ENCODE data around the gene FAM120B.
"Not testable (repeated sequence)": the region's sequence is repeated elsewhere in the genome, so short reads cannot be mapped to it uniquely, and the experiment has no call there.

The FAM120B gene

DNA sequence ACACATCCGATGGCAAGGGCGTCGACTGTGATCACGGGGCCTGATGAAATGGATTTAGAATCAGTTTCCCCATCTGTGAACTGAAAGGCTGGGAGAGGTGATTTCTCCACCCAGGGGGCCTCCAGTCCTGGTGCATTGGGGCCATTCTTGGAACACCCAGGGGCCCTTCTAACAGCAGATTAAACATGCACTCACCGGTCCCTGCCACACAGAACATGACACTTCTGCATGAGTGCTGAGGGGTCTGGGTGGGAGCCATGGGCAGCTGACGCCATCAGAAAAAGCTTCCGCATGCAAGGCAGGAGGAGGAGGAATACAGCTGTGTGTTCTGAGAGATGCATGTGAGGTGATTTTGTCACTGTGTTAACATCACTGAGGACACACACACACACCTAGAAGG is 42.5 kb upstream of the FAM120B start:
- H3K4me2 ChIP-seq: no peak overlapping the region
- peaks cover 0 to 30% (median 7%) of the 10 kb centered on the region in 11 experiments; a peak in 17 of 22 replicates for H3K27me3 ChIP-seq
- H3K9ac ChIP-seq: no peak overlapping the region

DNA sequence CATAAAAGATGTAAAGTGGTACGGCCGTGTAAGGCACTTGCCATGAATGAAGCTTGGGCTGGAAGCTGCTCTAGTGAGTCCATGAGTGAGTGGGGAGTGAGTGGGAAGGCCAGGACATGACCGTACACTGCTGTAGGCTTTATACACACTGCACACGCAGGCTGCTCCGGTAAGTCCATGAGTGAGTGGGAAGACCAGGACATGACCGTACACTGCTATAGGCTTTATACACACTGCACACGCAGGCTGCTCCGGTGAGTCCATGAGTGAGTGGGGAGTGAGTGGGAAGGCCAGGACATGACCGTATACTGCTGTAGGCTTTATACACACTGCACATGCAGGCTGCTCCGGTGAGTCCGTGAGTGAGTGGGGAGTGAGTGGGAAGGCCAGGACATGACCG is 41.9 kb upstream of the FAM120B start:
- H4K20me1 ChIP-seq: peaks cover 0 to 12% (median 0%) of the 10 kb centered on the region in 11 experiments; a peak in 8 of 22 replicates
- H3K27ac ChIP-seq; H3K4me3 ChIP-seq; H3K9me3 ChIP-seq (replicated peaks in 1 of 11); H3K4me2 ChIP-seq; H3K36me3 ChIP-seq; H3K9ac ChIP-seq: not testable (repeated sequence)
- peaks cover 4 to 20% (median 12%) of the 10 kb centered on the region in 10 experiments; a peak in 19 of 20 replicates for H3K4me1 ChIP-seq
- peaks cover 0 to 36% (median 13%) of the 10 kb centered on the region in 11 experiments; a peak in 17 of 22 replicates for H3K27me3 ChIP-seq

More for the DNA sequence above, 42.5 kb upstream of the FAM120B start:
- peaks cover 0 to 15% (median 8%) of the 10 kb centered on the region in 10 experiments; a peak in 14 of 20 replicates for H3K4me1 ChIP-seq
- H3K27ac ChIP-seq: no peak overlapping the region
- no peak for TF ChIP-seq Cebpa-rat (IDR thresholded peaks at IDR 0.05)
- H4K20me1 ChIP-seq: peaks cover 0 to 7% (median 0%) of the 10 kb centered on the region in 11 experiments; a peak in 6 of 22 replicates
- no peak overlapping the region for H3K4me3 ChIP-seq
- no peaks in the 10 kb centered on the region for H3K9me3 ChIP-seq (replicated peaks in 1 of 11)
- H3K36me3 ChIP-seq: no peaks in the 10 kb centered on the region

DNA sequence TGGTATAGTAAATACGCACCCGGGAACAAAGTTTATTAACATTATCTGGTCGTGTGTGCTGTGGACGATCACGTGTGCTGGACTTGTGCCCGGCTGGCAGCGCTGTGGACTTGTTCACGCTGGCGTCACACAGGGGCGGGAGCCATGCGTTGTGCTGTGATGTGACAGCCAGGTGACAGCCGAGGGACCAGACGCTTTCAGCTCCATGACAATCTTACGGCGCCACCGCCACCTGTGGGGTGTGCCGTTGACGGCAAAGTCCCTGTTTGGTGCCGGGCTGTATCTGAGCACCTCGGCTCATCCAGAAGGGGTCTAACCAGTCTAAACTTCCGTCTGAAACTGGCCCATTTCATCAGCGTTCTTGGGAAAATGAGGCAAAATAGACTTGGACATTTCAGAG is 40.9 kb upstream of the FAM120B start:
- TF ChIP-seq Cebpa-rat (IDR thresholded peaks at IDR 0.05): no peak
- no peaks in the 10 kb centered on the region for H3K9me3 ChIP-seq (replicated peaks in 1 of 11)
- H4K20me1 ChIP-seq: peaks cover 0 to 14% (median 0%) of the 10 kb centered on the region in 11 experiments; a peak in 8 of 22 replicates
- peaks cover 0 to 44% (median 18%) of the 10 kb centered on the region in 11 experiments; a peak in 17 of 22 replicates for H3K27me3 ChIP-seq
- no peak overlapping the region for H3K27ac ChIP-seq
- no peak overlapping the region for H3K4me3 ChIP-seq
- peaks cover 14 to 29% (median 20%) of the 10 kb centered on the region in 10 experiments; a peak in 19 of 20 replicates for H3K4me1 ChIP-seq
- no peak overlapping the region for H3K9ac ChIP-seq
- H3K4me2 ChIP-seq: peak overlapping the region in 4 of 11 experiments; percentile 12 to 48 (median 39); a peak in 5 of 22 replicates
- no peaks in the 10 kb centered on the region for H3K36me3 ChIP-seq

DNA sequence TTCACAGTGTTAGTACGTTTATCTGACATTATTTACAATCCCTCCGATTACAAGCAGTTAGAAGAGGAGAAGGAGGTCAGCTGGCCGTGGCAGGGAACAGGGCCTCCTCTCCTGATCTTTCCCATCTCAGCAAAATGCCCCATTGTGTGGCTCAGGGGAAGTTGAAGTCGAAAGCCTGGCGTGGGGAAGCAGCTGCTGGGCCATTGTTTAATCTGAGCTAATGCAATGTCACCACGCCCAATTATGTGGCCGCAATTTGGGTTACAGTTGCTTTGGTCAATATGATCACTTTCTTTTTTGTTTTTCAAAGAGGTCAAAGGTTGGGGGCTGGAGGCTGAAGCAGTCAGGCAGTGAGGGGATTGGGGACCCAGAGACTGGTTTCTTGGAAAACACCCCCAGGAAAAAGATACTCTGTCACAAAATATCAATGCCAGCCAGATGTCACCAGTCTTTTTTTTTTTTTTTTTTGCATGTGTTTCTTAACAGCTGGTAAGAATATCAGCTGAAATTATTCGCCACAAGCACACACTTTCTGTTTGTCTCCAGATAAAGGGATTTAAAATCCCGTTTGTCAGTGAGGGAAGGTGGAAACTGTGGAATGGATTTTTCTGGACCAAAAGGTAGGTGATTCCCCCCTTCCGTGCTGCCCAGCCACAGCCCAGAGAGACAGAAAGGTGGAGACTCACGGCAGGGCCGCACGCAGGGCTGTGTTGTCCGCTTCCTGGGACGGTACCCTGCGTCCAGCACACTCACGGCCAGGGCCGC is 40.3 kb upstream of the FAM120B start:
- H3K4me3 ChIP-seq: no peak overlapping the region
- H3K27me3 ChIP-seq: peaks cover 0 to 49% (median 18%) of the 10 kb centered on the region in 11 experiments; a peak in 17 of 22 replicates
- no peak overlapping the region for H3K27ac ChIP-seq

DNA sequence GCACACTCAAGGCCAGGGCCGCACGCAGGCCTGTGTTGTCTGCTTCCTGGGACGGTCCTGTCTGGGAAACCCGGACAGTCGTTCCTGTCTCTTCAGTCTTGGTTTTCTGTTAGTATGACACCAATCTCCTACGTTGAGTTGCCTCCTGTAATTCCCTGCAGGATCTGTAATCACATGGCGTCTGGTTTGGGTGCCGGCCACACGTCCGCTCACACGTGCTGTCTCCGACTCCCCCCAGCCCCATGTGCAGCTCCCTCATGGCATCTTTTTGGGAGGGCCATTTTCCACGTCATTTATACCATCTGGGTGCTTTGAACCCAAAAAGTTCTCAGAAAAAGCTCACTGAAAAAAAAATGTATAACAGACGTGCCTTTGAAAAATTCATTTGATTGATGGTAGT is 38.9 kb upstream of the FAM120B start:
- H4K20me1 ChIP-seq: peaks cover 0 to 24% (median 7%) of the 10 kb centered on the region in 11 experiments; a peak in 15 of 22 replicates
- peaks cover 5 to 48% (median 22%) of the 10 kb centered on the region in 11 experiments; a peak in 20 of 22 replicates for H3K27me3 ChIP-seq
- no peak overlapping the region for H3K4me3 ChIP-seq
- no peak for TF ChIP-seq Cebpa-rat (IDR thresholded peaks at IDR 0.05)
- H3K27ac ChIP-seq: no peak overlapping the region
- H3K4me2 ChIP-seq: no peak overlapping the region
- no peaks in the 10 kb centered on the region for H3K36me3 ChIP-seq
- peaks cover 34 to 48% (median 38%) of the 10 kb centered on the region in 10 experiments for H3K4me1 ChIP-seq
- H3K9ac ChIP-seq: no peak overlapping the region
- H3K9me3 ChIP-seq (replicated peaks in 1 of 11): no peaks in the 10 kb centered on the region

More for the DNA sequence above, 40.3 kb upstream of the FAM120B start:
- Histone ChIP-seq H3K9ac (no peak overlapping the region), H4K20me1 (peaks cover 0 to 17% (median 0%) of the 10 kb centered on the region in 11 experiments; a peak in 9 of 22 replicates), H3K4me2 (peak overlapping the region in 3 of 11 experiments; percentile 36 to 48 (median 42); a peak in 6 of 22 replicates), H3K4me1 (peaks cover 20 to 35% (median 25%) of the 10 kb centered on the region in 10 experiments), H3K9me3 (replicated peaks in 1 of 11) (no peaks in the 10 kb centered on the region), H3K36me3 (no peaks in the 10 kb centered on the region)
- TF ChIP-seq Cebpa-rat (IDR thresholded peaks at IDR 0.05): no peak

DNA sequence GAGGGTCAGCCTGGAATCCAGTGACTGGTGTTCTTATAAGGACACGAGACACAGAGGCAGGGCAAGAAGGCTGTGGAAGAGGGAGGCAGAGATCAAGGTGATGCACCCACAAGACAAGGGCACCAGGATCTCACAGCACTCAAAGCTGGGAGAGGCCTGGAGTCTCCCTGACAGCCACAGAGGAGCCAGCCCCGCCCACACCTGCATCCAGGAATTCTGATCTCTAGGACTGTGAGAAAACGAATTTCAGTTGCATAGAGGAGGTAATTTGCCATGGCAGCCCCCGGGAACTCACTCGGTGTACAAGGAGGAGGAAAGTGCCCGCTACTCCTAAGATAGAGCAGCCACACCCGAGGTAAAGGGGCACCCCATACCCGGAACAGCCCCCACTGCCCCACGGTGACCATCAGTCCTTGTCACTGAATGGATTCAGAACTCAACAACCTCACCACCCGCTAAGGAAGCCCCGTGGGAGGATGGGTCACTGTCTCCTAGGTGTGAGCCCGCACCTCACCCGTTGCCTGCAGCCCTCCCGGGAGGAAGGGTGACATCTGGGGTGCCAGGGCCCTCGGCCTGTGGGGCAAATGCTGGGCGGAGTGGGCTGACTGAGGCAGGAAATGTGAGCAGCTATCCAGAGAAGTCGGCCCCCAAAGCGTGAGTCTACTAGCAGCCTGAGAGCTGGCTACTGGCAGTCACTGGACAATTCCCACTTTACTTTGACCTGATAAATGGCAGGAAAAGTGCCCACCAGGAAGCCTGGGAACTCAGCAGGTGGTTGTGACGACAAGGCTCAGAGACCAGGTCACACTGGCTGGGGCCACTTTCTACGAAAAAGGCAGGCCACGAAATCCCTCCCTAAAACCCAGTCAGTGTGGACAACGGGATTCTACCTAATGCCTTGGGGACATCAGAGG is 38.1 kb upstream of the FAM120B start:
- H3K4me1 ChIP-seq: peaks cover 35 to 56% (median 41%) of the 10 kb centered on the region in 10 experiments
- H3K27me3 ChIP-seq: peaks cover 13 to 54% (median 30%) of the 10 kb centered on the region in 11 experiments; a peak in 21 of 22 replicates
- no peak for TF ChIP-seq Cebpa-rat (IDR thresholded peaks at IDR 0.05)
- H3K4me3 ChIP-seq: no peak overlapping the region
- no peak overlapping the region for H3K27ac ChIP-seq
- no peak overlapping the region for H3K4me2 ChIP-seq
- H3K9ac ChIP-seq: no peak overlapping the region
- no peaks in the 10 kb centered on the region for H3K36me3 ChIP-seq
- H4K20me1 ChIP-seq: peaks cover 0 to 30% (median 15%) of the 10 kb centered on the region in 11 experiments; a peak in 15 of 22 replicates
- H3K9me3 ChIP-seq (replicated peaks in 1 of 11): no peaks in the 10 kb centered on the region

DNA sequence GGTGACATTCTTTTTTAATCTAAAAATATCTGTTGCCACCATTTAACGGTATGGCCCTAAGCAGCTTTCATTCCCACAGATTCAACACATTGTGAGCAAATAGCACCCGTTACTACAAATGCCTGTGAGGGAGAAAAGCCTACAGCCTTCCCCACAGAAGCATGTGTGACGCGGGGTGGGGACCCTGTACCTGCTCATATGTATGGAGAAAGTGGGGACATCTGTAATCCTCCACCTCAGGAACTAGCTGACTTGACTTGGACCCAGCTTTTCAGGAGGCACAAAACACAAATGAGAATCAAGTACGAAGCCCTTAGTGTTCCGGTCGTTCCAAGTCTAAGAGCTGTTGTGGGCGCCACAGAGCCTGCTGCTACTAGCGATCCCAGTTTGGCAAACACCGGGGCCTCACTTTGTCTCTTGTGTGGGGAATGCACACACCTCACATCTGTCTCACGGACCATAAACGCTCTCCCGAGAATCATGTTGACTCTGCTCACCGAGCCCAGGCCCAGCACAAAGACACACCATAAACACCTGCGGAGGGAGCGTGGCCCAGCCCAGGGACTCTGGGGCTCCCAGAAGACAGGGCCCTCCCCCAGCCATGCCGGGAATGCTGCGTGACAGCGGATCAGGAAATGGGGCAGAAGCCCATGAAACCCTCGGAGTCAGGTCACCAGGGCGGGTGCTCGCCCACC is 37.3 kb upstream of the FAM120B start:
- Histone ChIP-seq H3K9me3 (replicated peaks in 1 of 11) (no peaks in the 10 kb centered on the region), H4K20me1 (peaks cover 0 to 31% (median 19%) of the 10 kb centered on the region in 11 experiments; a peak in 15 of 22 replicates), H3K4me1 (peaks cover 35 to 56% (median 41%) of the 10 kb centered on the region in 10 experiments), H3K27me3 (peaks cover 18 to 60% (median 38%) of the 10 kb centered on the region in 11 experiments; a peak in 21 of 22 replicates), H3K4me3 (no peak overlapping the region), H3K9ac (no peak overlapping the region), H3K27ac (no peak overlapping the region), H3K36me3 (no peaks in the 10 kb centered on the region), H3K4me2 (peak overlapping the region in 9 of 11 experiments; percentile 22 to 95 (median 54); a peak in 15 of 22 replicates)
- TF ChIP-seq Cebpa-rat (IDR thresholded peaks at IDR 0.05): no peak

DNA sequence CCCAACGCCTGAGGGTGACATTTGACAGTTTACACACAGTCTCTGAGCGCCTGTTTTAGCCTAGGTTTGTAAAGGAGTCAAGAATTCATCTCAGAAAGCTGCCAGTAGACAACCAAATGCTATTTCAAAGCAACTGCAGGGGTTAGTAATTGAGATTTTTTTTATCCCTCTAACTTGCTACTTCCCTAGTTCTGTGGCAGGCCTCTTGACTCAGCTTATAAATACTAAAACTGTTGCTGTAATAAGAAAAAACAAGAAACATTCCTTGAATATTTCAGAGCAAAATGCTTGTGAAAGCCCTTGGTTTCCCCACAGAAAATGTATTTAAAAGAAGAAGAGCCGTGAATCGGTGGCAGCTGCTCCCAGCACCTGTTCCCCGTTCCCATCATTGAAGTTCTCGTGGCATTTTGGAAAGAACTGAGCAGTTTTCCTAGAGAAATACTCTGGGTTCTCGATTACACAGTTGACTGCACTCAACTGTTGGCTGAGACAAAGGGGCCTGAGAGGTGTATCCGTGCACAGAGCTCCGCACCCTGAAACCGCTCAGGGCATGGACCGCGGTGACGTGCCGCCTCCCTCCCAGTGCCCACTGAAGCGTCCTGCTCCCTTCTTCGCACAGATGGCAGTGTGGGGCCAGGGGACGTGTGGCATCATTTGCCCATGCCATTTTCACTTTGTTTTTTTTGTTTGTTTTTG is 36.6 kb upstream of the FAM120B start:
- Histone ChIP-seq H3K4me1 (peaks cover 35 to 56% (median 41%) of the 10 kb centered on the region in 10 experiments), H3K9ac (no peak overlapping the region), H3K4me2 (peak overlapping the region; percentile 22 to 95 (median 48); a peak in 21 of 22 replicates), H3K4me3 (no peak overlapping the region), H3K27me3 (peaks cover 25 to 65% (median 43%) of the 10 kb centered on the region in 11 experiments), H3K27ac (no peak overlapping the region), H3K36me3 (no peaks in the 10 kb centered on the region), H3K9me3 (replicated peaks in 1 of 11) (no peaks in the 10 kb centered on the region), H4K20me1 (peaks cover 0 to 34% (median 19%) of the 10 kb centered on the region in 11 experiments; a peak in 15 of 22 replicates)
- no peak for TF ChIP-seq Cebpa-rat (IDR thresholded peaks at IDR 0.05)
